Stimulated activated CD4-positive, alpha-beta T cell treated with anti-CD3 and anti-CD28 coated beads, Interleukin-12 subunit alpha, Interleukin-12 subunit beta, amount 100 ng/mL, for 4 hours (primary cell): ENCODE measurements around the gene METTL17.
"Not testable (repeated sequence)": the region's sequence is repeated elsewhere in the genome, so short reads cannot be mapped to it uniquely, and the experiment has no call there.

ENCODE experiments used
- DNase-seq: peaks from one replicate; pipeline ENCODE4 v3.0.0-alpha.2; 2020

Gene METTL17, protein sequence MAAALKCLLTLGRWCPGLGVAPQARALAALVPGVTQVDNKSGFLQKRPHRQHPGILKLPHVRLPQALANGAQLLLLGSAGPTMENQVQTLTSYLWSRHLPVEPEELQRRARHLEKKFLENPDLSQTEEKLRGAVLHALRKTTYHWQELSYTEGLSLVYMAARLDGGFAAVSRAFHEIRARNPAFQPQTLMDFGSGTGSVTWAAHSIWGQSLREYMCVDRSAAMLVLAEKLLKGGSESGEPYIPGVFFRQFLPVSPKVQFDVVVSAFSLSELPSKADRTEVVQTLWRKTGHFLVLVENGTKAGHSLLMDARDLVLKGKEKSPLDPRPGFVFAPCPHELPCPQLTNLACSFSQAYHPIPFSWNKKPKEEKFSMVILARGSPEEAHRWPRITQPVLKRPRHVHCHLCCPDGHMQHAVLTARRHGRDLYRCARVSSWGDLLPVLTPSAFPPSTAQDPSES

DNA sequence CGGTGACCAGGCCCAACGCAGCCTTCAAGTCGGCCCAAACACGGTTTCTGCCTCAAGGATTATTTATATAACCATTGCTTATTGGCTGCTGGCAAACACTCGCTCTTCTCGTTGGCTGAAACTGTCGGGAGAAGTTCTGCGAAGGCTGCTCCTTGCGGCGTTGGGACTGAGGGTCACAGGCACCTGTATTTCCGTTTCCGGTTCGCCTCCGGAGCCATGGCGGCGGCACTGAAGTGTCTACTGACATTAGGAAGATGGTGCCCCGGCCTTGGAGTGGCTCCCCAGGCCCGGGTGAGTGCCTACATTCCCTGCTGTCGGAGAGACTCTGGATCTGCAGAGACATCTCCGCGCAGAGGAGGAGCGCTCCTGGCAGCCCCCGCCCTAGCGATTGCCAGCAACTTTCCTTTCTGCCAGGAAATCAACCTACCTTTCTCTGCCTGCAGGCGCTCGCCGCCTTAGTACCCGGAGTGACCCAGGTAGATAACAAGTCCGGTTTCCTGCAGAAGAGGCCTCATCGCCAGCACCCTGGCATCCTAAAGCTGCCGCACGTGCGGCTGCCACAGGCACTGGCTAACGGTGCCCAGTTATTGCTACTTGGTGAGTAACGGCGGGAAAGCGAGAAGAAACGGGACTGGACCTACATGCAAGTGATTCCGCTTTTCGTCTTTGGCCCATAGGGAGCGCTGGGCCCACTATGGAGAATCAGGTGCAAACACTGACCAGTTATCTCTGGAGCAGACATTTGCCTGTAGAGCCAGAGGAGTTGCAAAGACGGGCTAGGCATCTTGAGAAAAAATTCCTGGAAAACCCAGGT lies at the start of gene METTL17:
TSS of gene METTL17 (plus strand) at position 194 of the 814 bp plus-strand sequence. CDS start at position 217, 23 bp downstream.
- DNase-seq: peak; percentile 78

DNA sequence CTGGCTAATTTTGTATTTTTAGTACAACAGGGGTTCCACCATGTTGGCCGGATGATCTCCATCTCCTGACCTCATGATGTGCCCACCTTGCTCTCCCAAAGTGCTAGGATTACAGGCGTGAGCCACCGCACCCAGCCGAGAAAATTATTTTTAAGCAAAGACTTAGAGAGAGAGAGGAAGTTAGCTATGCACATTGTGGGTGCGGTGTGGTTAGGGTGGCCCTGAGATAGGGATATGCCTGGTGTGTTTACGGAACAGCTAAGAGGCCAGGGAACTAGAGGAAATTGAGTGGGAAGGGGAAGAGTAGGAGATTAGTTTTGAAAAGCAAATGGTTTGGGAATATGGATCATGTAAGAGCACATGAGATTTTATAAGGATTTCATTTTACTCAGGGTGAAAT lies 44.6 kb upstream of the METTL17 start:
- not testable (repeated sequence) for DNase-seq

DNA sequence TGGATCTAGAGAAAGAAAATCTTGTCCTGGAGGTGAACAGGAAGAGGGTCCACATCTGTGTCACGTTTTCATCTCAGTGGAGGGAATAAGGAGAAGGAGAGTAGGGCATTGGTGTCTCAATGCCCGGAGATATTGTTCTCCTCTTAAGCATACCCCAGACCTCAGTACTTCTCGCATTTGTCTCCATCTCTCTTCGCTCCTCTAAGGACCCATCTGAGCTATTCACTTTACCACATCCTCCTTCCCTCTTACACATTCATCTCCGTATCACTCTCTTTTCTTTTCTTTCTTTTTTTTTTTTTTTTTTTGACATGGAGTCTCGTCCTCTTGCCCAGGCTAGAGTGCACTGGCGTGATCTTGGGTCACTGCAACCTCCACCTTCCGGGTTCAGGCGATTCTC lies 43.1 kb upstream of the METTL17 start:
- DNase-seq: not testable (repeated sequence)

DNA sequence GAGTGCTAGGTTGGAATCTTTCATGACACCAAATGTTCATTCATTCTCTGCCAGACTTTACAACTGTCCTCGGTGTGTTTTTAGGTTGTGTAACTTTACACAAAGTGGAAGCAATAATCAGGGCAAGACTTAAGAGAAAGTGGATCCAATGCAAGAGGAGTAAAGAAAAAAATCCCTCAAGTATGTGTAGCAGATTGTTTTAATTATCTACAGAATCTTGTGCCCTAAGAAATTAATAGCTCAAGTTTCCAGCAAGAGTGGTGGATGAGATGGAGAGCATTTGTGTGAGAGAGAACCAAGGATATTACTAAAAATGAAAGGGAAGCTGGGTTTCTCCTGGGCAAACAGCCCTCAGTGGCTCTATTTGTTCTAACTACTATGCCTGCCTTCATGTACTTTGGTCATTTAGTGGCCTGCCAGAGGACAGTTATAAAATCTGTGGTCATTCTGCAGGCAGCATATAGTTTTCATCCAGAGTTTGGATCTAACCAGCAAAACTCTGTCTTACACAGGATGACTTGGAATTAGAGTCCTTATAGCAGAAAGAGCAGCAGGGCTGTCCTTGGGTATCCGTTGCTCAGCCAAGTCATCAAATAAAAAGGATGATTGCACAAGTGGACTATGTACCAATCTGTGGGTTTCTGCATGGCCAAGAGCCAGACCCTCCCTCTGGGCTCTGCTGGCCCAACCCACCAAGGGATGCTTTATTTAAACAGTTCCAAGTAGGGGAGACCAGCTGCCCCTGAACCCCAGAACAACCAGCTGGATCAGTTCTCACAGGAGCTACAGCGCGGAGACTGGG lies 34.8 kb upstream of the METTL17 start, which contains the start of gene RNASE2:
TSS of gene RNASE2 (plus strand) at position 752 of the 802 bp plus-strand sequence. CDS start 285 bp downstream, outside the sequence.
- not testable (repeated sequence) for DNase-seq

DNA sequence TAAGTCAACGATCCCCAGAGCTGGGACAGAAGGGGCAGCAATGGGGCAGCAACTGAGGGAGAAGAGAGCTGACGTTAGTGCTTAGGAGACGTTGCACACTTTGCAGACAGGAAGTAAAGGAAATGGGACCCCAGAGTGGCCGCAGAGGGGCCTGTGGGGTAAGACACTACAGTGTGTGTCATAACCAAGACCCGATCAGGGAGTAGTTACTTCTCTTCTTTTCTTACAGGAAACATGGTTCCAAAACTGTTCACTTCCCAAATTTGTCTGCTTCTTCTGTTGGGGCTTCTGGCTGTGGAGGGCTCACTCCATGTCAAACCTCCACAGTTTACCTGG lies 34.3 kb upstream of the METTL17 start:
- not testable (repeated sequence) for DNase-seq

DNA sequence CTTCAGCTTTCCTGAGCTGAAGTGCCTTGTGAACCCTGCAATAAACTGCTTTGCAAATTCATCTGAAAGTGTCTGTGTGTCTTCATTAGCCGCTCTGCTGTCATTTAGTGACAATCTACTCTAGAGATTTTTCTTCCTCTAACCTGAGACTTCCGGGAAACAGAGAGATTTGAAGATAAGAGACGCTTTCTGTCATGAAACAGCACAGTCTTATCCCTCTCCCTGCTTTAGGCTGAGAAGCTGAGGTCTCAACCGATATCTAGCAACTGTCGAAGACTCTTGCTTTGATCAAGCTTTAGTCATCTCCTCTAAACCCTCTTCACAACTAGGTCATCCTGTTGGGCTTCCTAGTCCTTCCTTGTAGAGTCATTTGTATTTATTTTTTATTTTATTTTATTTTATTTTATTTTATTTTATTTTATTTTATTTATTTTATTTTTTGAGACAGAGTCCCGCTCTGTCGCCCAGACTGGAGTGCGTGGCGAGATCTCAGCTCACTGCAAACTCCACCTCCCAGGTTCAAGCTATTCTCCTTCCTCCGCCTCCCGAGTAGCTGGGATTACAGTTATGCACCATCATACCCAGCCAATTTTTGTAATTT lies 33.3 kb upstream of the METTL17 start:
- DNase-seq: no peak

DNA sequence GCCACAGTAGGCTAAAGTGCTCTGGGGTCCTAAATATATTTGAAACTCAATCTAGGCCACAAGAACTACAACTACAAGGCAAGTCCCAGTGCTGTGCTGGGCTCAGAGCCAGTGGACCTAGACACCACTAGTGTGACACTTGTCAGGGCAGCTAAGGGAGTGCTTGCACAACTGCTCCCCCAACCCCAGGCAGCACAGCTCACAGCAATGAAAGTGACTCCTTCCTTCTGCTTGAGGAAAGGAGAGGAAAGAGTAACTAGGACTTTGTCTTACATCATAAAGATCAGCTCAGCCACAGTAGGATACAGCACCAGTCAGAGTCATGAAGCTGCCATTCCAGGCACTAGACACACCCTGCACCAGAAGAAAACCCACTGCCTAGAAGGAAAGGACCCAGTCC lies 30.8 kb upstream of the METTL17 start:
- not testable (repeated sequence) for DNase-seq

DNA sequence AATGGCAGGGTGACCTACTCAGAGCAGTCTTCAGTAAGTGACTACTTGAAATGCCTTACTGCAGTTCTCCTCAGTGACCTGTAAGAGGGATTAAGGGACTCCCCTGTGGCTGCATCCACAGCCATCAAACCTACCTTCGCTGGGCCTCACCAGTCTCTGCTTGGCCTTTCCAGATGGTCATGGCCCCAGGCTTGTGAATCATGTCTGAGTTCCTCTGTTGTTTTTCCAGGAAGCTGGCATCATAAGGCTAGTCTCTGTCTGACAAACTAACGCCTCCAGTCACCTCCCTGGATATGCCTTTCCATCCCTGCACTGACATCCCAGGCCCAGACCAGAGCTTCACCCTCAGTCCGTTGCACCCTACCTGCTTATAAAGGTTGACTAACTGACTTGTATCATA lies 20.4 kb upstream of the METTL17 start:
- no peak for DNase-seq

DNA sequence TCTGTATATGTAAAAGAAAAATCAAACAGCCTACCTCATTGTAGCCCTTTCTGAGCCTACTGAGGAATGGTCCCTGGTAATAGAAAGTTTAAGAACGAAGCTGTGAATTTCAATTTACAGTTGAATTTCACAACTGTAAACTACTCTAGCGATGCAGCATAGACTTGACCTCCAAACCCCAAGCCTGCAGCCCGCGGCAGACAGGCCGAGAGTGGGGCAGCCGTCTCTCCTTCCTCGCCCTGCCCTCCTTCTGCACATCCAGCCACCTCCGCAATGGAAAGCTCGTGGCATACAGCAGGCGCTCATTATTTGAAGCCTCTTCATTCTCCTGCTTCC lies 19.2 kb upstream of the METTL17 start:
- no peak for DNase-seq

DNA sequence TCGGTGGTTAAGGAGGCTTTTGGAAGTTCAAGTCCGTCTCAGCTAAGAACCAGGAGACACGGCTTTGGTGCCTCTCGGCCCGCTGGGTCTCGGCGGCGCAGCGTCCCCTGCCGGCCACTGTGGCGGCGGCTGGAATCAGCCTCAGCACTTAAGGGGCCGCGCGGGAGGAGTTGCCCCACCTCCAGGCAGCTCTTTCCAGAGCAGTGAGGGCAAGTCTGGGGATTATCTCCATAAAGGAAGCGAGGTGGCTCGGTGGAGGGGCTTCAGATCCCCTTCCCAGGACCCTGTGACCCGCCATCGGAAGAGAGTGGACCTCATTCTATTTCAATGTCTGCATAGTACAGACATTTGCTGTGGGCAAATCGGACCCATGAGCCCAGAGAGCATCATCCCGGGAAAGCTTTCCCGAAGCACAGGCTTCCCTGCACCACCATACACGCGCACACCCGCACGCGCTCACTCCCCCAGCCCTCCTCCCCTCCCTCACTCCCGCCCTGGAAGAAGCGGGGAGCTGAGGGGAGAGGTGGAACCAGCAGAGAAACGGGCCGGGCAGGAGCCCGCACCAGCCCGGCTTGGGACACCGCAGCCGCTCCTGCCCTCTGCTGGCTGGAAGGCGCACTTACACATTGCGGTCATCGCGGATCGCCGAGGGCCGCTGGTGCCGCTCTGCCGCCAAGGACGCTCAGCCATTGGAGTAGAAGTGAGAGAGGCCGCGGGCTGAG lies 18.6 kb upstream of the METTL17 start:
- peak; percentile 76 for DNase-seq

DNA sequence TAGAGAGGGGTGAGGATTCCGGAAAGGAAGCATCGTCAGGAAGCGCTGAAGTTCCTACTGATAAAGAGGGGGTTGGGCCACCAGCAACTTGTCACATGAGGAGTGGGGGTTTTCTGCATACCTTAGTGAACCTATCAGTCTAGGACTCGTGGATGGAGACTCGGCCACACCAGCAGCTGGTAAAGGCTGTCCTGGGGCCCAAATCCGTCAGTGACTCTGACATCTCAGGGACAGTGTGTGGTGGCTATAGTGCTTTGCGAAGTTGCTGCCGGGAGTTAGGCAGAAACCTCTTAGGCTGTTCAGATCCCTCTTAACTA lies 18.1 kb upstream of the METTL17 start:
- DNase-seq: no peak

DNA sequence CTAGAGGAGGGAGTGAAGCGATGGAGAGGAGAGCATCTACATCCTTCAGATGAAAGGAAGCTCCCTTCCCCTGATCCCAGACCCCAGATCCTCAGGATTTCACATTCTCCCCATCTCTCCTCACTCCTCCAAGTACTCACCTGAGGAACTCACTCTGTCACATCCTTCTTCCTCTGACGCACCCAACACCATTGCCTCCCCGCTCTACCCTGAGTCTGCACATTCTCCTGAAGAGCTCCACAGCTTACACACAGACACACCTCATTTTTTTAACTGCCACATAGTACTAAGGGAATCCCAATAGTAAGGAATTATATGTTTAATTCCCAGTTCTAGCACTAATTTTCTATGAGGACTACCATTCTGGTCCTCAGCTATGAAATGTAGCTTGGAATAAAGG lies 16.3 kb upstream of the METTL17 start:
- DNase-seq: no peak

DNA sequence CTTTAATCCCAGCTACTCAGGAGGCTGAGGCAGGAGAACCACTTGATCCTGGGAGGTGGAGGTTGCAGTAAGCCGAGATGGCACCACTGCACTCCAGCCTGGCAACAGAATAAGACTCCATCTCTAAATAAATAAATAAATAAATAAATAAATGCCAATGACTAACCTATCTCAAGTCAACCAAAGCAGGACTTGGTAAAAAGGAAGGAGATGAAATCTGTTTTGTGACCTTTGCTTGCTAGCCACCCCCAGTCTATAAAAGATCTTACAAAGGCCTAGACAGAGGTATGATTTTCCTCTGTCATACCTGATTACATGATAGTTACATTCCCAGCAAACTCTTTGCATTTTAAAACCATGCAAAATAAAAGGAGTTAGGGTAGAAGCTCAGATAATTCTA lies 13.5 kb upstream of the METTL17 start:
- no peak for DNase-seq

DNA sequence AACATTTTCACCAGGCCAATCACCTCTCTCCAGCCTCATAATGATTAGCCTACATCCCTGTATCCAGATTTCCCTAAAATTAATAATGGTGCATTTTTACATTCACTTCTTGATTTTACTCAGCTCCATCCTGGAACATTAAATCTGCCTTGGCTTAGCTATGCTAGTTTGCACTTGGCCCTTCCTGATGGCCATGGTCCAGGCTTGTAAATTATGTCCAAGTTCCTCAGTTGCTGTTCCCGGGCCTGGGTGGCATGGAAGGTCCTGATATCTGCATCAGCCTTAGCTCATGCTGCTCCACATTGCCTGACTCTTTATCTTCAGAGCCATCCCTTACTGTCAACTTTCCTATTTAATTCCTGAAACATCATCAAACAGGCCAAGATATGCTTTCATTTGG lies 11.1 kb upstream of the METTL17 start:
- DNase-seq: no peak

DNA sequence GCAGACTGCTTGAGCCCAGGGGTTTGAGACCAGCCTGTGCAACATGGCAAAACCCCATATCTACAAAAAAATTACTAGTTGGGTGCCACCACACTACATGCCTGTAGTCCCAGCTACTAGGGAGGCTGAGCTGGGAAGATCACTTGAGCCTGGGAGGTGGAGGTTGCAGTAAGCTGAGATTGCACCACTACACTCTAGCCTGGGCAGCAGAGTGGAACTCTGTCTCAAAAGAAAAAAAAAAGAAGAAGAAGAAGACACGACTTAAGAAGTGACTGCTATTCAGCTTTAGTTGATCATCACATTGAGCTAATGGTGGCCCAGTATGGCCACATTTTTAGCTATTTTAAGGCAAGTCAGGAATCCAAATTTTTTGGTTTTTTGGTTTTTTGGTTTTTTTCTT lies 8.9 kb upstream of the METTL17 start:
- no peak for DNase-seq

DNA sequence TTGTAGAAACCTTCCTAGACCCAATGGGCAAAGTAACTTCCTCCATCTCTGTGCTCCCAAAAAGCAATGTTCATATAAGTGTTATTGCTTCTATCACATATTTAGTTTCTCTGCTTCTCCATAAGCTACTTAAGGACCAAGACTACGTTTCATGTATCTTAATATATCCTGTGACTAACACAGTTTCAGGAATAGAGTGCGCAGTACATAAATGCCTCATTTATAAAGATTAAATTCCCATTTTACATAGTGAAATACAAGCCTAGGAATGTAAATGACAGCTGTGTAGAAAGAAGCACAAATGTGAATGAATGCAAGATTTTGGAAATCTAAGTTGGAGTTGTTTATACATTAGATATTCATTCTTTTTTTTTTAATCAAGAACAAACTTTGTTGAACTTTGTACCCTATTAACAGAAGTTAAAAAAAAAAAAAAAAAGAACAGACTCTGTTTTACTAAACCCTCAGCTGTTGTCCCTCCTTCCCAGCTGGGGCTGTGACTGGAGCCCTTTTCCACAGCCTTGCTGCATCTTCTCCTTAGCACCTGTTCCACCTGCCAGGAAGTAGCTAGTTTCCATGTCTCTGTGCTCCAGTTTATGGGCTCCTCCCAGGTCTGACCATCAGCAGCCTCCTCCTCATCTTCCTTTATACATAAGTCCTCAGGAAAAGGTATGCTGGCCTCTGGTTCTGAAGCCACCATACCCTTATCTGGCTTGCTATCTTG lies 7.0 kb upstream of the METTL17 start:
- DNase-seq: no peak

DNA sequence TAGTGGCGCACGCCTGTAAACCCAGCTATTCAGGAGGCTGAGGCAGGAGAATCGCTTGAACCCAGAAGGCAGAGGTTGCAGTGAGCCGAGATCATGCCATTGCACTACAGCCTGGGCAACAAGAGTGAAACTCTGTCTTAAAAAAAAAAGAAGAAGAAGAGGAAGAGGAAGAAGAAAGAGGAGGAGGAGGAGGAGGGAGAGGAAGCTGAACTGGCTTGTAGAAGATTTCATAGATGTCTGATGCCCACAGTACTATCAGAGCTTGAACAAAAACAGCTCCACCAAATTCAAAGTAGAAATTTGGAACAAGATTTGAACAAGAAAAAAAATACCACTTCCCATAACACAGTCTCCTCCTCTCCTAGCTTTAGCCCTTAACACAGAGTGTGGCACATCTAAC lies 4.1 kb upstream of the METTL17 start:
- not testable (repeated sequence) for DNase-seq

DNA sequence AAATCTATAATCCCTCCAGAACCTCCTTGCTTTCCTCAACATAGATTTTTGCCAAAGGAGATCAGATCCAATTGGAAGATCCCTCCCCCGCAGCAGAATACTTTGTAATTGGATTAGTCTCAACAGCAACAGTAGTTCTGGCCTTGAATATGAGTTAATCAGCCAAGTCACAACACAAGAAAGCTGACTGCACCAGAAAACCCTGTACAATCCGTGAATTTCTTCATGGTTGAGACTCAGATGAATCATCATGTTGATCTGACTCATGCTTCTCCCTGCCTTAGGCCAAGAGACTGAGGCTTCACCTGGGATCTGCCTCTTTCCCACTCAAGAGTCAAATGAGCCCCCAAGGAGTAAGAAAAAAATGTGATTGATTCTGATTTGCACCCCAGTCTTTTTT lies 3.0 kb upstream of the METTL17 start:
- DNase-seq: no peak

DNA sequence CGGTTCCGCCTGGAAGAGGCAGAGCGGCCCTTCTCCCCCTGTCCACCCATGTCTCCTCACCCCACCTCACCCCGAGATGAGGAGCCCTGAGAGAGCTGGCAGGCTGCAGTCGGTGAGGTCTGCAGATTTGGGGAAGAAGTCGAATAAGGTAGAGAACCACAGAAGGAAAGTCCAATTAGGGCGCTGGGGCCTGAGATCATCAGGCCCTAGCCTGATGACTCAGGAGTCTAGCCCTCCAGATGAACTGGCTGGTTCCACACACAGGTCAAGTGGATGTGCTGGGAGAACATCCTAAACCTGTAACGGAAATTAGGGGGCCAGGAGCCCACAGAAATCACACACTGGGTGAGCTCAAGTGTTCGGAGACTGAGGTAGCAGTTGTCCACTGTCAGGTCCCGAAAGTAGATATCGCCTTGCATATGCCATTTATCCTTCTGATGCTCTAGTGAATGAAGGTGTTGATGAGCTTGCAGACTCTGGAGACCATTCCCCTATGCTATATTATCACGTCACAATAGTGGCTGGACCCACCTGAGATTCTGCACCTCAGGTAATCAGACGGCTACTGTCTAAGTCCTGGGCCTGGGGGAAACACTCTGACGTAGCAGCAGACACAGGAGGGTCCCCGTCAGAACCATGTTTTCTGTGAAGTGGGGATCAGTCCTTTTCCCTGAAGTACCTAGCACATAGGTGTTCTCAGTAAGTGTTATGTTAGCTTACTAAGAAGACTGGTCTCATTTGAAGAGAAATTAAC lies 886 bp upstream of the METTL17 start:
- DNase-seq: no peak

DNA sequence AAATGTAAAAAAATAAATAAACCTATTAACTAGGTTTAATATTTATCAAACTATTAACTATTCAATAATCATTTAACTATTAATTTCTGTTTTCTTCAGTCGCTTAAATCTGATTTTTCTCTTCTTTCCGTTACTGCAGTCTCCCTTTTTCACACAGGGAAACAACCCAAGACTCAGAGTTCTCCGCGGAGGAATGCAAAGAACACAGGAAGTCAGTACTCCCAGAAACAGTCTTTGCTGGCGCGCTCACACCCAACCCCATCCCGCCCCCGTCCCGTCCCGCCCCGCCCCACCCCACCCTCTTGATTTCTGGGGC lies 351 bp upstream of the METTL17 start:
- DNase-seq: no peak

DNA sequence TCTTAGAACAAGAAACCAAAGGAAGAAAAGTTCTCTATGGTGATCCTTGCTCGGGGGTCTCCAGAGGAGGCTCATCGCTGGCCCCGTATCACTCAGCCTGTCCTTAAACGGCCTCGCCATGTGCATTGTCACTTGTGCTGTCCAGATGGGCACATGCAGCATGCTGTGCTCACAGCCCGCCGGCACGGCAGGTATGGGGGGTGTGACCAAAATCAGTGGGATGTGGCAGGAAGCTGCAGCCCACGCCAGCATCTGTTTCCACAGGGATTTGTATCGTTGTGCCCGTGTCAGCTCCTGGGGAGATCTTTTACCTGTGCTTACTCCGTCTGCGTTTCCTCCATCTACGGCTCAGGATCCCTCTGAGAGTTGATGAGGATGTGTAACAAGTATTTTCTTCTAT lies 6.7 kb downstream of the METTL17 start:
- no peak for DNase-seq
